Forelimb muscle (tissue), 1 donor: ENCODE results near the gene GHITM. TPM values are rescaled to one million over a fixed set of nuclear protein-coding genes. Genes with fewer than 3 reads are reported as not detected.
"Not testable (repeated sequence)": the region's sequence is repeated elsewhere in the genome, so short reads cannot be mapped to it uniquely, and the experiment has no call there.

Experiments used
- DNase-seq: peaks from one replicate; pipeline ENCODE4 v3.0.0-alpha.2; 2013; ENCODE audit warnings: low read depth
- polyA plus RNA-seq: library from polyadenylated mRNA; unstranded; fragments of 120-200 nt; gene quantifications from one replicate; pipeline ENCODE4 v1.2.1, GENCODE V29; 2013; ENCODE audit not compliant: insufficient read length

Gene GHITM
- polyA plus RNA-seq, 1 donor: 114 TPM

DNA sequence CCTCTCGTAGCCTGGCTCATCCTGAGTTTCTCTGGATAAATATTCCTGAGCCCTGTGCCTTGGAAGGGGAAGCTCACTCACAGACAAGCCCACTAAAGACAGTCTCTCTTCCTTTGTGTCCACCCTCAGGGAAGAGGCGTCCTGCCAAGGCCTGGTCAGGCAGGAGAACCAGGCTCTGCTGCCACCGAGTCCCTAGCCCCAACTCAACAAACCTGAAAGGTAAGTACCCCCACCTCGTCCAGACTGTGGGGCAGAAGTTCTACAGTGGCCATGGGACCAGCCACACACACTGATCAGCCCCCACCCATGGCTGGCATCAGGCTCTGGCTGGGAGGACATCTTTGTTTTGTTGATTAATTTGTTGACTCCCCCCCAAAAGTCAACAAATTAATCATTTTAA is 37.0 kb downstream of the GHITM start:
- no peak for DNase-seq

DNA sequence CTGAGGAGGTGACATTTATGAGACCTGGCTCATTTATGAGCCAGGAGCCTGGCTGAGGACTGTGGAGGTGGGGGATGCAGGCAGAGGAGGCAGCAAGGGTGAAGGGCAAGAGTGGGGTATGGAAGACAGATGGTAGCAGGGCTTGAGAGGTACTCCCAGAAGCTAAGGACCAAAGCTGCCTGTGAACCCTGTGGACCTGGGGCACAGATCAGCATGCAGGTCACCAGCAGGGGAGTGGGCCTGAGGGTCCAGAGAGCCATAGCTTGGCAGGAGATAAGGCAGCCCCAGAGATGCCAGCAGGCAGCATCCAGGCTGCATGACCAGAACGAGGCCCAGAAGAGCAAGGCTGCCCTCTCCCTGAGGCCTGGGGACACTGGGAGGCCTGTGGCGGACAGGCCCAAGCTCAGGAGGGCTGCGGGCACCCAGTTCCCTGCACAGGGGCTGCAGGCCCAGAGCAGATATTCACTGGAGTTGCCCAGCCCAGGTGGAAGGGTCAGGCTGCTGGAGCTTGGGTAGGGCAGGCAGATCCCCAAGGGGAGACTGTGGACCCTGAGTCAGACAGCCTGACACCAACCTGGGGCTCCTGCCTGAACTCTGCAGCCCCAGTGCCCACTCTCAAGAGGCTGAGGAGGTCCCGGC is 37.6 kb downstream of the GHITM start:
- DNase-seq: no peak

DNA sequence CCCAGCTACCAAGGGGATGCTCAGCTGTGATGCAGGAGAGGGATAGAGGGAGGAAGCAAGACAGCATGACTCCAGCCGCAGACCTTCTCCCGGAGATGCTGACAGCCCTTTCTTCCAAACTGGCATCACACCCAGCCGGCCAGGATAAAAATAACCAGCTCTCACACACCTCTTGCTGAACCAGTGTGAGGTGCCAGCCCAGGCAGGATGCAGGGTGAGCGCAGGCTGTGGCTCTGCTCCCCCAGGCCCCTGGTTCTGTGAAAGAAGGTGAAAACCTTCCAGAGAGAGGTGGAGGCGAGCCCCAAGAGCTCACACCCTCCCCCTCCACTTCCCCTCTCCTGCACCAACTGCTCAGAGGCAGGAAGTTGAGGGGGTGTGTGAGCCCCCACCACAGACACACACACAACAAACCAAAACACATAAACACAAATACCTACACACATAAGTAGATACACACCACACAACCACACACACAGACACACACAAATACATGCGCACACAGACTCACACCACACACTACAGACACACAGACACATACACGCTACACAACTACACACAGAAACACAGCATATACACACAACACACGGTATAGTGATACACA is 38.3 kb downstream of the GHITM start:
- no peak for DNase-seq

DNA sequence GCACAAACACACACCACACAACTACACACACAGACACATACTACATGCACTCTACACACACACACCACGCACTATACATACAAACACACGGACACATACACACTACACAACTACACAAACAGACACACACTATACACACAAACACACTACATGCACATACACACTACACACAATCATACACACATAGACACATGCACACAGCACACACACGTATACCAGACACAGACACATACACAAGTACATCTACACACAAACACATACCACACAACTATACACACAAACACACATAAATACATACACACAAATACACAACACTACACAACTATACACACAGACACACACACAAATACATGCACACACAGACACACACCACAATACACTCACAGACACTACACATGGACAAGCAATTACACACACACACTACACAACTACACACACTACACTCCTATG is 38.9 kb downstream of the GHITM start:
- no peak for DNase-seq

DNA sequence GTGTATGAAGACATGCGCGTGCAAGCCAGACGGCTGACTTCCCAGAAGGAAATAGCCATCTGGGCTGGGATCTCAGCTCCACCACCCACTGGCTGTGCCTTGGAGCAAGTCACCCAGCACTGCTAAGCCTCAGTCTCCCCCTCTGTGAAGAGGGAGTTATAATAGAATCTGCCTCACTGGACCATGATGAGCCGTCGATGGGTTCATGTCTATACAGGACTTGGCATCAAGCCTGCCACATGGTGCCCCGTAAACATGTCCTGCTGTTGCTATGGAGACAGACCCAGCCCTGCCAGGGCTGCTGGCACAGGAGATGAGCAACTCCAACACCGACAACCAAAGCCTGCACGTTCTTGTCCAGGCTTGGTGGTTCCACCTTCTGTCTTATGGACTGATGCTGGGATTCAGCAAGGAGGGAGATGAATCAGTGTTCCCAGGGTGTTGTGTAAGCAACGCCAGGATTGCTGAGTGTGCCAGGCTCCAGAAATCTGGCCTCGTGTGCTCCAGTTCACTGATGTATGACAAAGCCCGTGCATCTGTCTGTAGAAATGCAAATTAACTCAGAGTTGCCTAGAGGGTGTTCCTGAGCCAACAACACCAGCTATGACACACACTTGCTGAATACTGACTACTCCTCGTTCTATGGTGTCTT is 39.9 kb downstream of the GHITM start:
- no peak for DNase-seq

DNA sequence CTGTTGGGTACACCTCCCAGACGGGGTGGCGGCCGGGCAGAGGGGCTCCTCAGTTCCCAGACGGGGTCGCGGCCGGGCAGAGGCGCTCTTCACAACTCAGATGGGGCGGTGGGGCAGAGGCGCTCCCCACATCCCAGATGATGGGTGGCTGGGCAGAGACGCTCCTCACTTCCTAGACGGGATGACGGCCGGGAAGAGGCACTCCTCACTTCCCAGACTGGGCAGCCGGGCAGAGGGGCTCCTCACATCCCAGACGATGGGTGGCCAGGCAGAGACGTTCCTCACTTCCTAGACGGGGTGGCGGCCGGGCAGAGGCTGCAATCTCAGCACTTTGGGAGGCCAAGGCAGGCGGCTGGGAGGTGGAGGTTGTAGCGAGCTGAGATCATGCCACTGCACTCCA is 41.1 kb downstream of the GHITM start:
- DNase-seq: not testable (repeated sequence)

DNA sequence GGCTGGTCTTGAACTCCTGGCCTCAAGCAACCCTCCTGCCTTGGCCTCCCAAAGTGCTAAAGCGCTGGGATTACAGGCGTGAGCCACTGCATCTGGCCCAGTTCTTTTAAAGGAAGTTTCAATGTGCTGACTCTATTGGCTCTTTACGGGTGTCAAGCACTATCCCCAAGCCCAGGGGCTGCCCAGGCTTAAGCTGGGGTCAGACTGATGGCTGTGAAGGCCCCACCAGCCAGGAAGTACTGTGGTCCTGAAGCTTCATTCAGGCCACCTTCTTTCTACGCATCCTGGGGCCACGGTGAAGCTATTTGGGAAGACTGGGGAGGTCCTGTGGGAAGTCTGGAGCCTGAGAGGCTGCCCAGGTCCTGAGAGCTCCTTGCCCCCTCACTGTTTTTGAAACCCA is 42.3 kb downstream of the GHITM start:
- DNase-seq: no peak

DNA sequence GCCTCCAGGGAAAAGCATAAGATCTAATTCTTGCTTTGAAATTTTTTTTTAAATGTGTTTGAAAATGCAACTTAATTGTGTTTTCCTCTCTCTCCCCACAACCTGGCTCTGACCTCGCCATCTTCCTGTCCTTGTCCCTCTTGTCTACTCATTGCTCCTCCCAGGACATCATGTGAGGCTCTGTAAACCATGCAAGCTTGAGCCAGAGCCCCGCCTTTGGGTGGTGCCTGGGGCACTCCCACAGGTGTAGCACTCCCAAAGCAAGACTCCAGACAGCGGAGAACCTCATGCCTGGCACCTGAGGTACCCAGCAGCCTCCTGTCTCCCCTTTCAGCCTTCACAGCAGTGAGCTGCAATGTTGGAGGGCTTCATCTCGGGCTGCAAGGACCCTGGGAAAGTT is 45.2 kb downstream of the GHITM start:
- no peak for DNase-seq

DNA sequence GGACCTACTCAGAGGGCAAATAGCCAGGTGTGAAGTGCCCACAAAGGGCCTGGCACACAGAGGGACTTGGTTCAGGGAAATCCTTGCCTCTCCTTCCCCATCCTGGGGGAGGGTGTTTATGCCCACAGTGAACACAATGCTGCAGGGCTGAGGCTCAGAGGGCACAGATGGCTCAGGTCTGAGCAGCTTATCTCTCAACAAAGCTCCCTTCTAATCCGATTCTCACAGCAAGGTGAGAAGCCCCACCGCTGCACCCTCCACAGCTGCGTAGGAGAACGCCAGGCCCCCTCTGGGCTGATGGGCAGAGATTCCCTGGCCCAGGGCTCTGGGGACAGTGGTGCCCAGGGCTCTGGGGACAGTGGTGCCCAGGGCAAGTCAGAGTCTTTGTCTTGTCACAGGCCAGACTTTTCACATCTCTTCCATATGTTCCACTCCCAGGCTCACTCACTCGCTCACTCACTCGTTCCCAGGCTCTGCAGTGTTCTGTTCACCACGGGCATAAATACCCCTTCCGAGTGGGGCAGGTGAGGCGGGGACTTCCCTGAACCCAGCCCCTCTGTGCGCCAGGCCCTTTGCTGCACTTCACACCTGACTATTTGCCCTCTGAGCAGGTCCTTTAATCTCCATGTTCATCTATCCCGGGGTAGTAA is 46.3 kb downstream of the GHITM start:
- no peak for DNase-seq

DNA sequence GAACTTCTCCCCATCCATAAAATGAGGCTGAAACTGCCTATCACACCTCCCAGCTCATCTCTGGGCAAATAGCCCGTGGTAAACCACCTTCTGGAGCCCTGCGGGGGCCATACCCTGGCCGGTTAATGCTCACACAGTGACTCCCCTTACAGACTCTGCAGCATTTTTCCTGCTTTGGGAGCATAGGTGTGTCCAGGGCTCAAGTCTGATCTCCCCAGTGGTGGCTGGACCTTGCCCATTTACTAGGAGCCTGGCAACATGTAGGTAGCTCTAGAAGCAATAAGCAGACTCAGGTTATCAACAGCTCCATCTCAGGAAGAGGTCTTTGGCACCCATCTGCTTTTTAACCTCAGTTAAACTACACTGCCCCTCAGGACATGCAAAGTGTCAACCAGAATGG is 49.5 kb downstream of the GHITM start:
- no peak for DNase-seq

DNA sequence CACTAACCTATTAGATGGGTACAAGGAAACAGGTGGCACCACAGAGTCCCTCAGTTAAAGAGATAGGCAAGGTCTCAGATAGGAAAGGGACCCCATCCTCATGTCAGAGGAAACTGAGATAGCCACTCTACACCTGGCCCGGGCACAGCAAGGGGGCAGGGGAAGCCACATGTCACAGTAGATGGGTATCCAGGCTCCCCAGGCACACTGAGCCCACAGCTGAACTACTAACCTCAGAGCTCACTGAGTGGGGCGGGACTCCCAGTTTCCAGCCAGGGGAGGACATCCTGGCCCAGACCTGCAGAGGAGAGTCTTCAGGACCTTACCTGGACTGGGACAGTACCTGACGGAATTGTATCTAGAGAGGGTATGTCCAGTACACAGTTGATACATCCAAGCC is 51.3 kb downstream of the GHITM start:
- DNase-seq: no peak

DNA sequence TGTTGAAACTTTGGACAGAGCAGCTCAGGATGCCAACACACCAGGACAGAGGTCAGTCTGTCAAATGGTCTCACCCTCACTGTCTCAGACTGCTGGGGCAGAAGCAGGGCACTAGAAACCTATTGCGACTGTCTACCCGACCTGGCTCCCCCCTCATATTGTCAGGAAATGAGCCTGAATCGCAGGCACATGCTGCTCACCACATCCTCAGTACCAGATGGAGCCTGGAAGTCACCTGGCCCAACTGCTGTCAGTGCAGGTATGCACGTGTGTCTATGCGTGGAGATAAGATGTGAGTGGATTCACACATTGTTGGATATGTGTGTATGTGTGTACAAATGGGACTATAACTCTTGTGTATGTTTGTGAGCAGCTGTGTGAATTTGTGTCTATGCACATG is 51.8 kb downstream of the GHITM start:
- DNase-seq: no peak

DNA sequence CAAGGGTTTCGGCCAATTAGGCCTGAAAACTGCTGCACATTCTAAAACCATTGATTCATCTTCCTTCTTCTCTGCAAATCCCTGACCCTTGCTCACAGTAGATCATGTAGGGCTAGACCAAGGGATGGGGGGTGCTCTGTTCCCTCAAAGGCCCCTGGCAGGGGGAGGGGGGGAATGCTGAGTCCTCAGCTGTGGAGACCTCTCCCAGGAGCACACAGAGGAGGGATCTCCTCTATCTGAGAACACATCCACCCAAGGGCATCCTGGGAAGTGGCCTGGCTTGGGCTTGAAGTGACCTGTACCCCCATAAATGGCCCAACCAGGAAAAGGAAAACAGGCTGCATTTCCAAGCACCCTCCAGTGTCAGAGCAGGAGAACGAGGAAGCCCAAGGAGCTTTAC is 54.0 kb downstream of the GHITM start:
- DNase-seq: no peak

DNA sequence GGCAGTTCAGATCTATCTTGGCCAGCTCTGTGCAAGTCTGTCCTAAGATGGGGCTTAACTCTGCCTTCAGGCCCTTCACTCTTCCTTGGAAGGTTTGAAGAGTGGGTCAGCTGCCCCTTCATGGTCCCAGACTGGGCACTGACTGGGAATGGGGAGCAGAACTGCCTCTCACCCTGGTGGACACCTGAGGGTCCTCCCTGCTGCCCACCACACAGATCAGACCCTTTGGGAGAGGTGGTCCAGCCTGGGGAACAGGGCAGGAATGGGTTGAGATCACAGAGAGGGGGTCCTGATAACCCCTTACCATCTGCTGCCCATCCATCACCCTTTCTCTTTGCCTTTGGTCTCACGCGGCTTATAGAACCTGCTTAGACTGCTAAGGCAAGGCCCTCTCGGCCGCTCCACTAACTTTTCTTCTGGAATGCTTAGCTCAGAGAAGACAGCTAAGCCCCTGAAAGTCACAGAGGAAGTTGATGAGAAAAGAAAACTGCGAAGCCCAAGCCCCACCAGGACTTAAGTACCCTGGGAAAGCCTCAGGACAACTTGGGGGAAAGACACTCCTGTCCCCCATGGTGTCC is 54.6 kb downstream of the GHITM start:
- DNase-seq: no peak

DNA sequence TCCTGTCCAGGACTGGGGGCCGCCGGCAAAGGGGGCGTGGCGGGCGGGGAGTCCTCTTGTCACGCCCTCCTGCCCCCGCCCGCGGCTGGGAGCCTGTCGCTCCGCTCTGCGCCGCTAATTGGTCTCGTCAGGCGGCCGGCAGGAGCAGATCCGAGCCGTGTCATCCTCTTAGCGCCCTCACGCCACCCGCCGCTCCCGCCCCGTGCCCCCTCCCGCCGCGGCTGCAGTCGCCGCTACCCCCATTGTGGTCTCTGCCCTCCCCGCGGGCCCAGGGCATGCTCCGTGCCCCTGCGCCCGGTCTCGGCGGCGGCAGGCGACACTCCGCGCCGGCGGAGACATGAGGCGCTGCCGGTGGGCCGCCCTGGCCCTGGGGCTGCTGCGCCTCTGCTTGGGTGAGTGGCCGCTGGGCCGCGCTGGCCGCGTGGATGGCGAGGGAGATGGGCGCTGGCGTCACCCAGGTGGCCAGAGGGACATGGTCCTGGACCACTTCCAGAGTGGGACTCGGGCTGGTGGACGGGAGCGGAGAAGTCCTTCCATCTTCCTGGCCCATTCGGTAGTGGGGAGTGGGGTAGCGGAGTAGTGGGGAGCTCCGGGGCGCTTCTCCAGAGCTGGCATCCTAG is 55.2 kb downstream of the GHITM start, which contains the start of gene CDHR1:
CDHR1 (plus strand) TSS at position 114 of the 620 bp plus-strand sequence; CDS start at position 338, 224 bp downstream.
- DNase-seq: no peak

DNA sequence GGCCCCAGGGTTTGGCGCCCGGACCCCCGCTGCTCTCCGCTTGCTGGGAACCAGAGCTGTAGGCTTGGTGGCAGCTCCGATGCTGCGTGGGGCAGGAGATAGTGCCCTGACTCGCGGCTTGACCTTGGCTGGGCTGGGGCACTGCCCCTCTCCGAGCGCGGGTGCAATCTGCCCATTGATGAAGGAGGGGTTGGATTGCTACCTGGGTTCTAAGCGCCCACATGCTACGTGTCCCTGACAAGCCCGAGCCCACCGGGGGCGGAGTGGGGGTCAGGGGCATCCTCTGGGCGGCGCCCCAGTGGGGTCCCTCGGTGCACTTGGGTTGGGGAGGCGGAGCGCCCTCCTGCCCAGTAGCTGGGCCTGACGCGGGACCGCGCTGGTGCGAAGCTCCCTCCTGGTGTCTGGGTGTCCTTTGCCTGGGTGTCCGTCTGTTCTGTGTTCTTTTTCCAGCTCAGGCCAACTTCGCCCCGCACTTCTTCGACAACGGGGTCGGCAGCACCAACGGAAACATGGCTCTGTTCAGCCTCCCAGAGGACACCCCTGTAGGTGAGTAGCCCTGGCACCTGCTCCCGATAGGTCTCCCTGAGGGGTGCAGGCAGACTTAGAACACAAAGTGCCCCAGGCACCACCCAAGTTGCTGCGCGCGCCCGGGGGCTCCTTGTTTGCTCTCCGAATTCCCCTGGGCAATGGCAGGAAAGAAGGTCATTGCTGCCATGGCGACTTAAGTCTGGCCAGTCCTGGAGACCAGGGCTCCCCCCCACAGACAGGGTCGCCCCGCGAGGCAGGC is 55.9 kb downstream of the GHITM start:
- no peak for DNase-seq

DNA sequence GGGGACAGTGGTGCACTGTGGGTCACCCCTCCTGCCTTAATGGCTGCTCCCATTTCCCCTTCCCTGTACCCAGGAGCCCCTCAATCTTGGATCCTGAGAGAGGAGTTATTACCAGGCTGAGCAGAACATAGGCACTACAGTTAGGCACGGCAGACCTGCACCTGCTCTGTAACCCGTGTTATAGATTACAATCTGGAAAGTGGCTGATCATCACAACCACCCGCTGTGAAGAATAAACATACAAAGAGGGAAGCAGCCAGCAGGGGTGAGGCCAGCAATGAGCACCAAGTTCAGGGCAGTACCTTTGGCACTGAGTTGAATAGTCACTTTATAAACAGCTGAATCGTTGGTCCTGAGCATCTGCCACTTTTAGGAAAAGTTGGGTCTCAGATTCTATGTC is 56.8 kb downstream of the GHITM start:
- DNase-seq: no peak

DNA sequence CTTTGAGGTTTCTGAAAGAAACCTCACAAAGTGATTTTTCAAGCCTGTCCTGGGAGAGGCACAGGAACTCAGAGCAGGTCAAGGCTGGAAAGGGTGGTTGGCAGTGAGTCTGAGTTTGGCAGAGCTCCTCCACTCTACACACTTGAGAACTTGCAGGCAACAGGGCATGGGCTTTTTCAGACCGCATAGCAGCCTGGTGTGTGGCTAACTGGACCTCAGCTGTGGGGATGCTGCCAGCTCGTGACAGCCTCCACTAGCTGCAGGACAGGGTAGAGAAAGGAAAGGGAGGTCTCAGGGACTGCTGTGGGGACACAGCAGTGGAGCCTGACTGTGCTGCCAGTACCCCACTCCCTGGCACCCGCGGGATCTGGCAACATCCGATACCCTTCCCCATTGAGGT is 57.6 kb downstream of the GHITM start:
- DNase-seq: no peak

DNA sequence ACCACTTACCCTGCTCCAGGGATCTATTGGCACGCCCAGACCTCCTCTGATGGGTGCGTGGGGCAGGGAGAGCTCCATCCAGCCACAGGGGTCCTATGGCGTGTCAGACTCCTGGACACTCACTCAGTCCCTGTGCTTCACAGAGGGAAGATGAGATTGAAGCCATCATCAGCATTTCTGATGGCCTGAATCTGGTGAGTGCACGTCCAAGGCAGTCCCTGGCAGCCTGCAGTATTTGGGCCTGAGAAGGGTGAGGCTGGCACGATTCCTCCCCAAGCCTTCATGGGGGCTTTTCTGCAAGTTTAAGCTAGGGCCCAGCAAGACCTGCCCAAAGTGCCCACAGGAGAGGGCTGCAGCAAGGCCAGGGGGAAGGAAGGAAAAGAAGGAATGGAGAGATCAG is 58.3 kb downstream of the GHITM start:
- DNase-seq: no peak

DNA sequence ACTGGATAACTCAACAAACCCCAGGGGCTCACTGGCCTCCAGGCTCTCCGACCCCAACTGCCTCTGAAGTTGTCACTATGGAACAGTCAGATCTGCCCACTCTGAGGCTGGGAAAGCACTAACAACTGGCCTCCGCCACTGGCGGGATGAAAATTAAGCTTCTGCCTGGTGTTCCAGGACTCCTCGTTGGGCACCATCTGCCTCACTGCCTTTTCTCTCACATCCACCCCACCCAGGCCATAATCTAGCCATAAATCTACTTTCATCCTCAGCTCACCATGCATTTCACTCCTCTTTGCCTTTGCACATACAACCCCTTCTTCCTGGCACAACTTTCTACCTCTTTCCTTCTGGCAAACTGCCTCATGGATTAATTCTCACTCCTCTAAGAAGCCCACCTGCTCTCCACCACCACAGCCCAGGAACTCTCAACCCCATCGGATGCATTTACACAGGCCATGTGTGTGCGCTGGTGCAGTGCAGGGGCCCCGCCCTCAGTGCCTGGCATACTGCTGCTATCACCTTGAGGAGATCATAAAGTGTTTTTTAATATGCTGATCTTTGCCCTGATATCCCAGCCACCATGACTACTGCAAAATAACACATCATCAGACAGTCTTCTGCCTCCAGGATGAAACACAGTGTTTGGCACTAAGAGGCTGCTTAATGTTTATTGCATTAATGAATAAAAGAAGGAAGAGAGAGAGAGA is 59.1 kb downstream of the GHITM start:
- DNase-seq: no peak
